A549 (cell line): ENCODE results near the gene ITLN1.

ENCODE experiments used
- ATOH8 ChIP-seq: fragments of 250-450 bp; sonication (Bioruptor Pico); IDR thresholded peaks from 2 replicates; pipeline ENCODE4 v1.5.0; 2020; ENCODE audit warnings: low read depth, mild to moderate bottlenecking, moderate library complexity
- BHLHE40 ChIP-seq: IDR thresholded peaks from 2 replicates; pipeline ENCODE4 v1.6.1; 2012; ENCODE audit warnings: low read depth, low read length, inconsistent platforms
- CBX8 ChIP-seq: fragments of 200-600 bp; sonication (generic); IDR thresholded peaks from 2 replicates; pipeline ENCODE4 v1.6.1; 2016
- EHMT2 ChIP-seq: fragments of 200-600 bp; sonication (generic); IDR thresholded peaks from 2 replicates; pipeline ENCODE4 v1.6.1; 2016; ENCODE audit warnings: antibody characterized with exemption, low read depth, mild to moderate bottlenecking, moderate library complexity
- EP300 ChIP-seq, 2 experiments: fragments of >200 bp; sonication (Bioruptor Twin); formaldehyde crosslinking; IDR thresholded peaks; 2 replicates in 1 of 2; 3 replicates in 1 of 2; pipeline ENCODE4 v1.6.1; 2016 to 2017
- ESRRA ChIP-seq: fragments of 150-350 bp; IDR thresholded peaks from 2 replicates; pipeline ENCODE4 v1.6.1; 2014; ENCODE audit warnings: mild to moderate bottlenecking, low read length, borderline replicate concordance
- KDM1A ChIP-seq: fragments of 200-600 bp; sonication (generic); IDR thresholded peaks from 2 replicates; pipeline ENCODE4 v1.6.1; 2016; ENCODE audit warnings: low read depth, mild to moderate bottlenecking
- POLR2A ChIP-seq: IDR thresholded peaks from 2 replicates; pipeline ENCODE4 v1.6.1; 2012; ENCODE audit warnings: mild to moderate bottlenecking, low read length
- REST ChIP-seq: fragments of 200-600 bp; sonication (generic); IDR thresholded peaks from 2 replicates; pipeline ENCODE4 v1.6.1; 2016; ENCODE audit warnings: antibody characterized with exemption, mild to moderate bottlenecking, moderate library complexity
- TF ChIP-seq, protein P1 (sequence below): fragments of >200 bp; sonication (Bioruptor Twin); formaldehyde crosslinking; IDR thresholded peaks from 3 replicates; pipeline ENCODE4 v1.5.1; 2016
- TF ChIP-seq, protein P2 (sequence below): IDR thresholded peaks from 2 replicates; pipeline ENCODE4 v1.6.1; 2012

DNA sequence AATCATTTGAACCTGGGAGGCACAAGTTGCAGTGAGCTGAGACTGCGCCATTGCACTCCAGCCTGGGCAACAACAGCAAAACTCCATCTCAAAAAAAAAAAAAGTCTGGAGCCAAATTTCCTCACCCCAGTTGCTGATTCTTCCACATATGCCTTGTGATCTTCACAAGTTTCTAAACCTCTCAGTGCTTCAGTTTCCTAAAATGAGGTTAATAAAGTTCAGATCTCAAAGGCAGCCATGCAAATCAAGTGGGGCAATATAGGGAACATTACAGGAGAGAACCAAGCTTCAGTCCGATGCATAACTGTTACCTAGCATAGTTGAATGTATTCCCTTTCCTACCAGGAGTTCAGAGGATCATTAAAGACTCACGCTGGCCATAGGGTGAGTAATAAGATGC is 4.8 kb downstream of the ITLN1 start:
- TF ChIP-seq, protein P1, sequence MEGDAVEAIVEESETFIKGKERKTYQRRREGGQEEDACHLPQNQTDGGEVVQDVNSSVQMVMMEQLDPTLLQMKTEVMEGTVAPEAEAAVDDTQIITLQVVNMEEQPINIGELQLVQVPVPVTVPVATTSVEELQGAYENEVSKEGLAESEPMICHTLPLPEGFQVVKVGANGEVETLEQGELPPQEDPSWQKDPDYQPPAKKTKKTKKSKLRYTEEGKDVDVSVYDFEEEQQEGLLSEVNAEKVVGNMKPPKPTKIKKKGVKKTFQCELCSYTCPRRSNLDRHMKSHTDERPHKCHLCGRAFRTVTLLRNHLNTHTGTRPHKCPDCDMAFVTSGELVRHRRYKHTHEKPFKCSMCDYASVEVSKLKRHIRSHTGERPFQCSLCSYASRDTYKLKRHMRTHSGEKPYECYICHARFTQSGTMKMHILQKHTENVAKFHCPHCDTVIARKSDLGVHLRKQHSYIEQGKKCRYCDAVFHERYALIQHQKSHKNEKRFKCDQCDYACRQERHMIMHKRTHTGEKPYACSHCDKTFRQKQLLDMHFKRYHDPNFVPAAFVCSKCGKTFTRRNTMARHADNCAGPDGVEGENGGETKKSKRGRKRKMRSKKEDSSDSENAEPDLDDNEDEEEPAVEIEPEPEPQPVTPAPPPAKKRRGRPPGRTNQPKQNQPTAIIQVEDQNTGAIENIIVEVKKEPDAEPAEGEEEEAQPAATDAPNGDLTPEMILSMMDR = no peak
- TF ChIP-seq, protein P2, sequence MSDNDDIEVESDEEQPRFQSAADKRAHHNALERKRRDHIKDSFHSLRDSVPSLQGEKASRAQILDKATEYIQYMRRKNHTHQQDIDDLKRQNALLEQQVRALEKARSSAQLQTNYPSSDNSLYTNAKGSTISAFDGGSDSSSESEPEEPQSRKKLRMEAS = no peak
- TF ChIP-seq ESRRA = no peak
- no peak for TF ChIP-seq BHLHE40
- TF ChIP-seq POLR2A = no peak
- no peak for TF ChIP-seq KDM1A
- TF ChIP-seq REST = no peak
- no peak for TF ChIP-seq ATOH8
- no peak for TF ChIP-seq CBX8
- no peak for TF ChIP-seq EP300 (IDR thresholded peaks at IDR 0.05)
- TF ChIP-seq EHMT2 = no peak
